H1 (cell line): ENCODE data around the gene KNCN. TPM values are rescaled to one million over a fixed set of nuclear protein-coding genes. Genes with fewer than 3 reads are reported as not detected.

Experiments used
- CTCF ChIA-PET: fragments of 300-600 bp; sonication (Branson Sonifier 250); formaldehyde crosslinking; loops from one replicate; lab custom pipeline; 2021; ENCODE audit not compliant: partially characterized antibody; lab: Charles Lee
- POLR2A ChIA-PET: fragments of 300-600 bp; sonication (Branson Sonifier 250); formaldehyde crosslinking; loops from one replicate; lab custom pipeline; 2021; ENCODE audit warnings: inconsistent platforms; ENCODE audit not compliant: partially characterized antibody; lab: Charles Lee
- DNase-seq, 2 experiments: peaks; one replicate each; pipeline versions ENCODE4 v3.0.0 to v3.0.0-alpha.2; 2010 to 2022; ENCODE audit warnings: low spot score in 2 of 2, low read depth in 1 of 2, mixed read lengths in 1 of 2
- FAIRE-seq: peaks from 2 replicates; lab custom pipeline; 2011; peaks lifted over from hg19 to GRCh38; lab: Jason Lieb, UNC
- H2AFZ ChIP-seq: 2 replicates; pipeline ENCODE4 v1.8.1; 2012; ENCODE audit warnings: low read length, inconsistent platforms
- H2AK5ac ChIP-seq: 2 replicates; pipeline ENCODE4 v1.6.1; 2013; ENCODE audit warnings: low read depth, low read length
- H2BK120ac ChIP-seq: replicated peaks from 2 replicates; pipeline ENCODE3; 2013; ENCODE audit warnings: low read depth, low read length, inconsistent platforms
- H2BK12ac ChIP-seq: 2 replicates; pipeline ENCODE4 v1.6.1; 2013; ENCODE audit warnings: low read depth, low read length
- H2BK15ac ChIP-seq: 2 replicates; pipeline ENCODE4 v1.6.1; 2013; ENCODE audit warnings: low read length
- H2BK20ac ChIP-seq: 2 replicates; pipeline ENCODE4 v1.6.1; 2013; ENCODE audit warnings: low read length
- H2BK5ac ChIP-seq: 2 replicates; pipeline ENCODE4 v1.6.1; 2013; ENCODE audit warnings: low read depth, low read length
- H3K14ac ChIP-seq: 2 replicates; pipeline ENCODE4 v1.6.1; 2013; ENCODE audit warnings: inconsistent platforms; ENCODE audit not compliant: insufficient read length
- H3K18ac ChIP-seq: 2 replicates; pipeline ENCODE4 v1.6.1; 2013; ENCODE audit warnings: low read length; ENCODE audit errors: extremely low read depth
- H3K23ac ChIP-seq: 2 replicates; pipeline ENCODE4 v1.6.1; 2013; ENCODE audit warnings: inconsistent platforms; ENCODE audit not compliant: insufficient read length
- H3K23me2 ChIP-seq: 2 replicates; pipeline ENCODE4 v1.6.1; 2013; ENCODE audit warnings: low read depth, low read length
- H3K27ac ChIP-seq: 2 replicates; pipeline ENCODE4 v1.6.1; 2011; ENCODE audit warnings: low read depth, low read length, inconsistent platforms
- H3K27me3 ChIP-seq, 4 experiments: replicated peaks in 1 of 4; 1 replicate in 1 of 4; 2 replicates in 3 of 4; pipeline versions ENCODE4 v1.6.1 to v1.8.1; 2011 to 2013; ENCODE audit warnings: low read length in 3 of 4, mild to moderate bottlenecking in 3 of 4, inconsistent platforms in 2 of 4, mixed read lengths in 2 of 4, moderate library complexity in 1 of 4; ENCODE audit not compliant: control insufficient read depth in 3 of 4, insufficient read depth in 3 of 4; ENCODE audit errors: extremely low read depth in 1 of 4
- H3K36me3 ChIP-seq, 4 experiments: 2 replicates each; pipeline versions ENCODE4 v1.6.1 to v1.8.1; 2011 to 2013; ENCODE audit warnings: mild to moderate bottlenecking in 4 of 4, low read length in 3 of 4, moderate library complexity in 2 of 4, control low read depth in 1 of 4, inconsistent platforms in 1 of 4; ENCODE audit not compliant: insufficient read depth in 4 of 4, control insufficient read depth in 2 of 4
- H3K4ac ChIP-seq: replicated peaks from 2 replicates; pipeline ENCODE3; 2013; ENCODE audit warnings: low read length, low read depth, mixed read lengths, inconsistent platforms; ENCODE audit not compliant: insufficient read length
- H3K4me1 ChIP-seq, 4 experiments: replicated peaks in 1 of 4; 1 replicate in 1 of 4; 2 replicates in 3 of 4; pipeline versions ENCODE4 v1.6.1 to v1.8.1; 2011 to 2013; ENCODE audit warnings: low read length in 3 of 4, inconsistent platforms in 2 of 4, mixed read lengths in 1 of 4; ENCODE audit not compliant: insufficient read depth in 4 of 4, control insufficient read depth in 3 of 4
- H3K4me2 ChIP-seq, 2 experiments: 2 replicates each; pipeline versions ENCODE4 v1.6.1 to v1.8.1; 2011 to 2013; ENCODE audit warnings: low read depth in 2 of 2, low read length in 2 of 2, control low read depth in 1 of 2, inconsistent platforms in 1 of 2, mild to moderate bottlenecking in 1 of 2; ENCODE audit not compliant: insufficient read depth in 1 of 2
- H3K4me3 ChIP-seq, 4 experiments: fragments of 200-600, 300-600 bp in 1 of 4; sonication (generic), shearing (Covaris generic), sonication (Bioruptor Twin) in 1 of 4; 2 replicates each; pipeline versions ENCODE4 v1.5.1 to v1.8.1; 2011 to 2016; ENCODE audit warnings: low read length in 4 of 4, low read depth in 3 of 4, control low read depth in 2 of 4, inconsistent platforms in 2 of 4, mild to moderate bottlenecking in 2 of 4, mixed read lengths in 1 of 4, moderate library complexity in 1 of 4; ENCODE audit not compliant: insufficient read depth in 2 of 4; ENCODE audit errors: extremely low read depth in 1 of 4
- H3K56ac ChIP-seq: replicated peaks from 2 replicates; pipeline ENCODE3; 2013; ENCODE audit warnings: low read depth, mild to moderate bottlenecking, mixed read lengths, low read length, inconsistent platforms; ENCODE audit not compliant: insufficient read length
- H3K79me1 ChIP-seq: 2 replicates; pipeline ENCODE4 v1.6.1; 2013; ENCODE audit warnings: low read depth, low read length, control low read depth
- H3K79me2 ChIP-seq, 2 experiments: 2 replicates each; pipeline versions ENCODE4 v1.6.1 to v1.8.1; 2012 to 2013; ENCODE audit warnings: low read length in 2 of 2, mild to moderate bottlenecking in 2 of 2, inconsistent platforms in 1 of 2; ENCODE audit not compliant: insufficient read depth in 2 of 2, control insufficient read depth in 1 of 2
- H3K9ac ChIP-seq, 4 experiments: replicated peaks in 1 of 4; 1 replicate in 1 of 4; 2 replicates in 3 of 4; pipeline versions ENCODE4 v1.6.1 to v1.8.1; 2011 to 2013; ENCODE audit warnings: low read depth in 3 of 4, low read length in 3 of 4, control low read depth in 2 of 4, mild to moderate bottlenecking in 2 of 4, moderate library complexity in 2 of 4, inconsistent platforms in 1 of 4; ENCODE audit errors: extremely low read depth in 1 of 4
- H3K9me3 ChIP-seq, 2 experiments: 2 replicates each; pipeline versions ENCODE4 v1.6.1 to v1.8.1; 2012 to 2013; ENCODE audit warnings: mild to moderate bottlenecking in 2 of 2, moderate library complexity in 2 of 2, control low read depth in 1 of 2, inconsistent platforms in 1 of 2, low read depth in 1 of 2, low read length in 1 of 2, mixed read lengths in 1 of 2; ENCODE audit not compliant: insufficient read depth in 2 of 2
- H4K20me1 ChIP-seq, 2 experiments: replicated peaks in 1 of 2; 2 replicates each; pipeline versions ENCODE3 to v1.8.1; 2011 to 2013; ENCODE audit warnings: inconsistent platforms in 2 of 2, low read length in 2 of 2, mild to moderate bottlenecking in 1 of 2; ENCODE audit not compliant: insufficient read depth in 2 of 2, control insufficient read depth in 1 of 2
- H4K5ac ChIP-seq: 2 replicates; pipeline ENCODE4 v1.6.1; 2013; ENCODE audit warnings: low read length, low read depth, mixed read lengths, inconsistent platforms; ENCODE audit not compliant: insufficient read length
- H4K8ac ChIP-seq: 2 replicates; pipeline ENCODE4 v1.8.0; 2013; ENCODE audit warnings: mild to moderate bottlenecking, moderate library complexity, low read length, inconsistent platforms; ENCODE audit not compliant: insufficient read depth; ENCODE audit errors: extremely low read depth
- H4K91ac ChIP-seq: replicated peaks from 2 replicates; pipeline ENCODE3; 2013; ENCODE audit warnings: low read length, mixed read lengths, inconsistent platforms; ENCODE audit not compliant: insufficient read length
- ASH2L ChIP-seq: fragments of 200-600, 300-600 bp; sonication (generic); IDR thresholded peaks from one replicate; pipeline ENCODE4 v1.7.1; 2017; ENCODE audit warnings: low read length
- CTBP2 ChIP-seq: IDR thresholded peaks from 2 replicates; pipeline ENCODE4 v1.7.0; 2011; ENCODE audit warnings: borderline replicate concordance, mild to moderate bottlenecking, moderate library complexity, mixed read lengths, low read length; ENCODE audit not compliant: insufficient read depth, insufficient read length
- EZH2 ChIP-seq: fragments of 200-600 bp; sonication (generic); IDR thresholded peaks from 2 replicates; pipeline ENCODE4 v1.7.1; 2012; ENCODE audit warnings: low read depth, mild to moderate bottlenecking, moderate library complexity, low read length, inconsistent platforms; ENCODE audit not compliant: severe bottlenecking
- KDM1A ChIP-seq: fragments of 200-600, 300-600 bp; sonication (generic); IDR thresholded peaks from 2 replicates; pipeline ENCODE4 v1.7.1; 2016; ENCODE audit warnings: mild to moderate bottlenecking, low read length, borderline replicate concordance
- NANOG ChIP-seq: IDR thresholded peaks from 2 replicates; pipeline ENCODE4 v1.6.1; 2011; ENCODE audit warnings: low read length, low read depth, mild to moderate bottlenecking, inconsistent platforms; ENCODE audit not compliant: insufficient read depth, poor library complexity, severe bottlenecking
- RAD21 ChIP-seq, 2 experiments: IDR thresholded peaks in 1 of 2; conservative IDR thresholded peaks in 1 of 2; 2 replicates each; pipeline ENCODE4 v1.6.1; 2011; ENCODE audit warnings: low read depth in 2 of 2, low read length in 2 of 2, improper control_type of control experiment in 1 of 2, inconsistent platforms in 1 of 2, mild to moderate bottlenecking in 1 of 2, moderate library complexity in 1 of 2
- SIN3A ChIP-seq, 2 experiments: IDR thresholded peaks in 1 of 2; conservative IDR thresholded peaks in 1 of 2; 2 replicates each; pipeline ENCODE4 v1.6.1; 2011 to 2012; ENCODE audit warnings: low read length in 2 of 2, improper control_type of control experiment in 1 of 2, low read depth in 1 of 2, mild to moderate bottlenecking in 1 of 2
- SP1 ChIP-seq: IDR thresholded peaks from 2 replicates; pipeline ENCODE4 v1.6.1; 2011; ENCODE audit warnings: low read depth, low read length
- WGBS, 2 experiments: shearing (Covaris generic) in 1 of 2; methylation state at CpG; one replicate each; pipeline versions ENCODE4 v1.1.6 to v1.1.7; 2013 to 2015; ENCODE audit warnings: low lambda C conversion rate in 2 of 2, mixed read lengths in 2 of 2, inconsistent platforms in 1 of 2, low coverage in 1 of 2, missing lambda C conversion rate in 1 of 2; ENCODE audit not compliant: insufficient replicate concordance in 2 of 2, insufficient coverage in 1 of 2, insufficient read length in 1 of 2; ENCODE audit errors: extremely low coverage in 1 of 2, missing lambda C conversion rate in 1 of 2; 5-methylcytosine and 5-hydroxymethylcytosine counted together
- polyA plus RNA-seq, 7 experiments: library from polyadenylated mRNA; depleted of rRNA in 3 of 7; stranded (reverse) in 5 of 7; unstranded in 2 of 7; fragments of >200 nt in 5 of 7; fragments of 200-250 nt in 2 of 7; gene quantifications; 1 replicate in 5 of 7; 2 replicates in 1 of 7; 4 replicates in 1 of 7; pipeline versions ENCODE4 v1.2.1 to v1.2.3, GENCODE V29; 2011 to 2013; ENCODE audit warnings: missing spikeins in 2 of 7, mixed read lengths in 2 of 7
- total RNA-seq: library from RNA; stranded (reverse); fragmentation: NEBNext Ultra II Directional; extraction: Animal tissue kit (Norgen Biotek cat#: 25700); gene quantifications from 2 replicates; pipeline ENCODE4 v1.2.1, GENCODE V29; 2021
- TF ChIP-seq, protein P1 (sequence below): IDR thresholded peaks from 2 replicates; pipeline ENCODE4 v1.6.1; 2012; ENCODE audit warnings: inconsistent platforms
- TF ChIP-seq, protein P2 (sequence below): IDR thresholded peaks from 2 replicates; pipeline ENCODE4 v1.6.1; 2012; ENCODE audit warnings: inconsistent platforms

KNCN gene
- total and polyA plus RNA-seq, 2 of the 8 experiments (the other 6 are each of a cell fraction or from before 2014, with no cell fraction given) = not detected

DNA sequence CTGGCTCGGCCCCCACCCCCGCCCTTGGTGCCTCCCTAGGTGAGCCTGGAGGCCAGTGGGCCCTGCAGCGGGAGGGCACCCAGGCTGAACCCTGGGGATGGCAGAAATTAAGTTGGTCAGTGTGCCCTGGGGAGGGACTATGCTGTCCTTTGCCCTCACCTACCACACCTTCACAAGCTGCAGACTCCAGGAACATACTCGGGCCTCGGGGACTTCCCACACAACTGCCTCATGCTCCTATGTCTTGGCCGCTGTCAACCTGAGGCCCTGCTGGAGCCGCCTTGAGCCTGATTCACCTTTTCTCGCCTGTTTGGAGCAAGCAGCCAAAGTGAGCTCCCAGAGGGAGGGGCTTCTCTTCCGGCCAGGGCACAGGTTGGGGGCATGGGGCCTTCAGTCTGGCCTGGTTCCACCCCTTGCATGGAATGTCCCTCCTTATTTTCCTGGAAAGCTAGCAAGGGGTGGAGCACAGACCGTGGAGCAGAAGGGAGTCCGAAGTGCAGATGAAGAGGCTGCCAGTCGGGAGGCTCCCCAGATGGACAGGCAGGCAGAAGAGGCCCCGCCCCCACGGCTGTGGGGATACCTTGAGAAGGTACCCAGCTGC is 24.7 kb downstream of the KNCN start:
- DNase-seq = peak in 1 of 2 experiments; percentile 82
- Histone ChIP-seq H3K79me1 (no peaks in the 10 kb centered on the region), H4K8ac (no peak overlapping the region), H3K4ac (no peak overlapping the region), H3K36me3 (no peaks in the 10 kb centered on the region), H3K4me3 (peak overlapping the region in 3 of 4 experiments; percentile 9 to 40 (median 23); a peak in 5 of 8 replicates), H3K9ac (no peak overlapping the region), H3K56ac (no peak overlapping the region), H3K4me2 (peak overlapping the region; percentile 48 to 57), H3K4me1 (peaks cover 9 to 37% (median 21%) of the 10 kb centered on the region in 4 experiments), H3K79me2 (no peaks in the 10 kb centered on the region), H4K5ac (no peak overlapping the region), H3K9me3 (no peaks in the 10 kb centered on the region), H3K27ac (no peak overlapping the region), H4K20me1 (peaks cover 2% of the 10 kb centered on the region in 2 experiments), H3K18ac (peak overlapping the region; percentile 75; the same call in 1 of the 2 replicates), H2BK5ac (no peak overlapping the region), H3K23ac (no peak overlapping the region), H2BK15ac (no peak overlapping the region), H3K27me3 (peaks cover 18 to 87% (median 66%) of the 10 kb centered on the region in 4 experiments), H2BK20ac (0 out of 2 replicates have a peak overlapping the region, but pooled peaks have one; percentile 34), H2BK12ac (no peak overlapping the region), H3K23me2 (0 out of 2 replicates have a peak, but pooled peaks cover 1% of the 10 kb centered on the region), H2AK5ac (no peak overlapping the region), H2BK120ac (no peak overlapping the region), H4K91ac (no peak overlapping the region), H2AFZ (no peak overlapping the region), H3K14ac (no peak overlapping the region)
- 8% methylated on average over 14 of the region's 14 CpGs; no CpG with 5 or more reads in 1 of the 2 experiments for WGBS, 2 experiments
- CTCF ChIA-PET = interaction anchor here (0.5 to 25.0 kb wide), 28 partner anchors 7 to 670 kb away, joined by 3 to 1068 read pairs (median 6); partner anchors contain the start of genes DMBX1, KNCN, MKNK1 and MOB3C
- no peak for FAIRE-seq
- POLR2A ChIA-PET = interaction anchor here (0.7 to 2.6 kb wide), 9 partner anchors 33 to 148 kb away, joined by 3 to 20 read pairs (median 3); no protein-coding TSS in a partner anchor
- no peak for TF ChIP-seq ASH2L
- TF ChIP-seq NANOG = no peak
- TF ChIP-seq KDM1A = no peak
- peak in 1 of 2 experiments; percentile 0; a peak in 1 of 4 replicates for TF ChIP-seq RAD21 (IDR thresholded peaks at IDR 0.05 in 1 of 2, conservative IDR thresholded peaks at IDR 0.05 in 1 of 2; ENCODE audit: low read depth in 2 of 2, low read length in 2 of 2)
- TF ChIP-seq, protein P1, sequence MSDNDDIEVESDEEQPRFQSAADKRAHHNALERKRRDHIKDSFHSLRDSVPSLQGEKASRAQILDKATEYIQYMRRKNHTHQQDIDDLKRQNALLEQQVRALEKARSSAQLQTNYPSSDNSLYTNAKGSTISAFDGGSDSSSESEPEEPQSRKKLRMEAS = peak; percentile 77
- TF ChIP-seq SIN3A (conservative IDR thresholded peaks at IDR 0.05 in 1 of 2, IDR thresholded peaks at IDR 0.05 in 1 of 2; ENCODE audit: low read depth in 1 of 2, low read length in 2 of 2) = no peak
- TF ChIP-seq EZH2 = peak; percentile 37
- TF ChIP-seq, protein P2, sequence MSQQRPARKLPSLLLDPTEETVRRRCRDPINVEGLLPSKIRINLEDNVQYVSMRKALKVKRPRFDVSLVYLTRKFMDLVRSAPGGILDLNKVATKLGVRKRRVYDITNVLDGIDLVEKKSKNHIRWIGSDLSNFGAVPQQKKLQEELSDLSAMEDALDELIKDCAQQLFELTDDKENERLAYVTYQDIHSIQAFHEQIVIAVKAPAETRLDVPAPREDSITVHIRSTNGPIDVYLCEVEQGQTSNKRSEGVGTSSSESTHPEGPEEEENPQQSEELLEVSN = peak; percentile 61
- no peak for TF ChIP-seq SP1
- peak; percentile 56 for TF ChIP-seq CTBP2
